Neural cell (in vitro differentiated cells): ENCODE results near the gene KDM1B. TPM values are rescaled to one million over a fixed set of nuclear protein-coding genes. Genes with fewer than 3 reads are reported as not detected.

ENCODE experiments used
- H2AFZ ChIP-seq: fragments of 200-600, 300-800 bp; sonication (generic), shearing (Covaris generic); 2 replicates; pipeline ENCODE4 v1.6.0; 2014; ENCODE audit warnings: low read depth, mild to moderate bottlenecking, antibody characterized with exemption, low read length, moderate library complexity
- H3F3A ChIP-seq: fragments of 200-600 bp; shearing (Covaris generic); 2 replicates; pipeline ENCODE4 v1.6.1; 2016; ENCODE audit warnings: mild to moderate bottlenecking, moderate library complexity, mixed read lengths, antibody characterized with exemption, low read length; ENCODE audit not compliant: insufficient read depth, poor library complexity, severe bottlenecking
- H3K27ac ChIP-seq: fragments of 200-600, 300-800 bp; sonication (generic), shearing (Covaris generic); 2 replicates; pipeline ENCODE4 v1.5.1; 2014; ENCODE audit warnings: mild to moderate bottlenecking, low read length, moderate library complexity
- H3K27me3 ChIP-seq: fragments of 300-800, 200-600 bp; sonication (generic), shearing (Covaris generic); 2 replicates; pipeline ENCODE4 v1.6.0; 2014; ENCODE audit warnings: mild to moderate bottlenecking, low read depth, low read length, moderate library complexity; ENCODE audit not compliant: insufficient read depth
- H3K36me3 ChIP-seq: fragments of 300-800, 200-600 bp; sonication (generic), shearing (Covaris generic); 2 replicates; pipeline ENCODE4 v1.5.1; 2014; ENCODE audit warnings: mild to moderate bottlenecking, antibody characterized with exemption, low read length, moderate library complexity; ENCODE audit not compliant: insufficient read depth
- H3K4me2 ChIP-seq: fragments of 300-800, 200-600 bp; sonication (generic), shearing (Covaris generic); 2 replicates; pipeline ENCODE4 v1.6.0; 2014; ENCODE audit warnings: mild to moderate bottlenecking, low read length
- H3K4me3 ChIP-seq: fragments of 300-800, 200-600 bp; sonication (generic), shearing (Covaris generic); 2 replicates; pipeline ENCODE4 v1.5.1; 2014; ENCODE audit warnings: mild to moderate bottlenecking, low read length, moderate library complexity
- H3K79me2 ChIP-seq: fragments of 200-600 bp; shearing (Covaris generic); replicated peaks from 2 replicates; pipeline ENCODE4 v1.6.0; 2014; ENCODE audit warnings: mild to moderate bottlenecking, low read length, moderate library complexity; ENCODE audit not compliant: insufficient read depth
- H3K9ac ChIP-seq: fragments of 300-800, 200-600 bp; sonication (generic), shearing (Covaris generic); 2 replicates; pipeline ENCODE4 v1.6.1; 2016; ENCODE audit warnings: mild to moderate bottlenecking, low read length, mixed read lengths
- H3K9me2 ChIP-seq: fragments of 200-600 bp; shearing (Covaris generic); 2 replicates; pipeline ENCODE4 v1.6.1; 2016; ENCODE audit warnings: mild to moderate bottlenecking, low read length, mixed read lengths; ENCODE audit not compliant: insufficient read depth
- H3K9me3 ChIP-seq: fragments of 200-600, 300-800 bp; sonication (generic), shearing (Covaris generic); 2 replicates; pipeline ENCODE4 v1.6.1; 2016; ENCODE audit warnings: mild to moderate bottlenecking, mixed run types, low read length, moderate library complexity, mixed read lengths
- H4K20me1 ChIP-seq: fragments of 200-600 bp; shearing (Covaris generic); 2 replicates; pipeline ENCODE4 v1.6.1; 2016; ENCODE audit warnings: mild to moderate bottlenecking, mixed run types; ENCODE audit not compliant: insufficient read depth
- CTCF ChIP-seq: fragments of 450-650 bp; IDR thresholded peaks from 2 replicates; pipeline ENCODE4 v1.5.1; 2014; ENCODE audit warnings: antibody characterized with exemption, mild to moderate bottlenecking, moderate library complexity; ENCODE audit not compliant: poor library complexity, severe bottlenecking
- EP300 ChIP-seq: fragments of 450-650 bp; conservative IDR thresholded peaks from 2 replicates; pipeline ENCODE4 v1.6.1; 2014; ENCODE audit warnings: antibody characterized with exemption, mild to moderate bottlenecking, moderate library complexity; ENCODE audit not compliant: poor library complexity, severe bottlenecking
- EZH2 ChIP-seq: fragments of 200-600, 300-800 bp; shearing (Covaris generic), sonication (generic); IDR thresholded peaks from 2 replicates; pipeline ENCODE4 v1.6.1; 2014; ENCODE audit warnings: antibody characterized with exemption, low read length, borderline replicate concordance, mild to moderate bottlenecking; ENCODE audit not compliant: insufficient read depth, poor library complexity, severe bottlenecking
- MXI1 ChIP-seq: fragments of 450-650 bp; conservative IDR thresholded peaks from 2 replicates; pipeline ENCODE4 v1.6.1; 2014; ENCODE audit warnings: antibody characterized with exemption, mild to moderate bottlenecking; ENCODE audit not compliant: poor library complexity, severe bottlenecking
- POLR2AphosphoS5 ChIP-seq: IDR thresholded peaks from 2 replicates; pipeline ENCODE4 v1.6.1; 2012
- RAD21 ChIP-seq: fragments of 450-650 bp; conservative IDR thresholded peaks from 2 replicates; pipeline ENCODE4 v1.6.1; 2014; ENCODE audit warnings: antibody characterized with exemption, mild to moderate bottlenecking, moderate library complexity
- REST ChIP-seq: IDR thresholded peaks from 2 replicates; pipeline ENCODE4 v1.6.1; 2012; ENCODE audit warnings: borderline replicate concordance
- SMC3 ChIP-seq: fragments of 450-650 bp; conservative IDR thresholded peaks from 2 replicates; pipeline ENCODE4 v1.6.1; 2014; ENCODE audit warnings: antibody characterized with exemption, mild to moderate bottlenecking, moderate library complexity; ENCODE audit not compliant: poor library complexity
- TAF1 ChIP-seq: IDR thresholded peaks from 2 replicates; pipeline ENCODE4 v1.6.1; 2012; ENCODE audit warnings: low read depth
- polyA plus RNA-seq: library from polyadenylated mRNA; depleted of rRNA; stranded (reverse); fragments of >200 nt; gene quantifications from 2 replicates; pipeline ENCODE4 v1.2.3, GENCODE V29; 2014

KDM1B gene
- polyA plus RNA-seq, 1 donor from 2014 or later = 24.5 TPM

- Histone ChIP-seq H3K36me3 (no peaks in the 10 kb centered on the region), H3K4me2 (no peak overlapping the region), H3K27ac (no peak overlapping the region), H3K4me3 (no peak overlapping the region), H3K27me3 (no peaks in the 10 kb centered on the region), H3F3A (no peaks in the 10 kb centered on the region), H3K9me2 (no peaks in the 10 kb centered on the region), H3K9ac (no peak overlapping the region), H3K9me3 (no peaks in the 10 kb centered on the region), H4K20me1 (no peaks in the 10 kb centered on the region), H2AFZ (no peak overlapping the region), H3K79me2 (no peaks in the 10 kb centered on the region)
- TF ChIP-seq EP300 (no peak), POLR2AphosphoS5 (no peak), REST (no peak), TAF1 (no peak), MXI1 (no peak), CTCF (no peak), RAD21 (no peak), SMC3 (no peak)
These were observed 12.7 kb upstream of the KDM1B start for GRCh38 chr6:18142591-18142861.

GRCh38 chr6:18147160-18147559 lies 8.1 kb upstream of the KDM1B start:
- TF ChIP-seq EZH2 = no peak
- no peak for TF ChIP-seq REST
- TF ChIP-seq TAF1 = no peak
- TF ChIP-seq CTCF = no peak
- no peak for TF ChIP-seq EP300
- TF ChIP-seq RAD21 = no peak
- no peak for TF ChIP-seq MXI1
- TF ChIP-seq POLR2AphosphoS5 = no peak
- no peak for TF ChIP-seq SMC3
- no peaks in the 10 kb centered on the region for H3K27me3 ChIP-seq
- no peak overlapping the region for H3K9ac ChIP-seq
- no peaks in the 10 kb centered on the region for H3K9me3 ChIP-seq
- H3K27ac ChIP-seq = no peak overlapping the region
- H3K4me3 ChIP-seq = no peak overlapping the region
- H3K36me3 ChIP-seq = no peaks in the 10 kb centered on the region
- H2AFZ ChIP-seq = no peak overlapping the region
- no peaks in the 10 kb centered on the region for H4K20me1 ChIP-seq
- H3K4me2 ChIP-seq = no peak overlapping the region
- no peaks in the 10 kb centered on the region for H3K9me2 ChIP-seq
- H3K79me2 ChIP-seq = no peaks in the 10 kb centered on the region
- no peaks in the 10 kb centered on the region for H3F3A ChIP-seq
